Neural cell (in vitro differentiated cells): ENCODE measurements around the gene NOPCHAP1. TPM values are rescaled to one million over a fixed set of nuclear protein-coding genes. Genes with fewer than 3 reads are reported as not detected.

Experiments
- H2AFZ ChIP-seq: fragments of 200-600, 300-800 bp; sonication (generic), shearing (Covaris generic); 2 replicates; pipeline ENCODE4 v1.6.0; 2014; ENCODE audit warnings: low read depth, mild to moderate bottlenecking, antibody characterized with exemption, low read length, moderate library complexity
- H3F3A ChIP-seq: fragments of 200-600 bp; shearing (Covaris generic); 2 replicates; pipeline ENCODE4 v1.6.1; 2016; ENCODE audit warnings: mild to moderate bottlenecking, moderate library complexity, mixed read lengths, antibody characterized with exemption, low read length; ENCODE audit not compliant: insufficient read depth, poor library complexity, severe bottlenecking
- H3K27ac ChIP-seq: fragments of 200-600, 300-800 bp; sonication (generic), shearing (Covaris generic); 2 replicates; pipeline ENCODE4 v1.5.1; 2014; ENCODE audit warnings: mild to moderate bottlenecking, low read length, moderate library complexity
- H3K27me3 ChIP-seq: fragments of 300-800, 200-600 bp; sonication (generic), shearing (Covaris generic); 2 replicates; pipeline ENCODE4 v1.6.0; 2014; ENCODE audit warnings: mild to moderate bottlenecking, low read depth, low read length, moderate library complexity; ENCODE audit not compliant: insufficient read depth
- H3K36me3 ChIP-seq: fragments of 300-800, 200-600 bp; sonication (generic), shearing (Covaris generic); 2 replicates; pipeline ENCODE4 v1.5.1; 2014; ENCODE audit warnings: mild to moderate bottlenecking, antibody characterized with exemption, low read length, moderate library complexity; ENCODE audit not compliant: insufficient read depth
- H3K4me2 ChIP-seq: fragments of 300-800, 200-600 bp; sonication (generic), shearing (Covaris generic); 2 replicates; pipeline ENCODE4 v1.6.0; 2014; ENCODE audit warnings: mild to moderate bottlenecking, low read length
- H3K4me3 ChIP-seq: fragments of 300-800, 200-600 bp; sonication (generic), shearing (Covaris generic); 2 replicates; pipeline ENCODE4 v1.5.1; 2014; ENCODE audit warnings: mild to moderate bottlenecking, low read length, moderate library complexity
- H3K79me2 ChIP-seq: fragments of 200-600 bp; shearing (Covaris generic); replicated peaks from 2 replicates; pipeline ENCODE4 v1.6.0; 2014; ENCODE audit warnings: mild to moderate bottlenecking, low read length, moderate library complexity; ENCODE audit not compliant: insufficient read depth
- H3K9ac ChIP-seq: fragments of 300-800, 200-600 bp; sonication (generic), shearing (Covaris generic); 2 replicates; pipeline ENCODE4 v1.6.1; 2016; ENCODE audit warnings: mild to moderate bottlenecking, low read length, mixed read lengths
- H3K9me2 ChIP-seq: fragments of 200-600 bp; shearing (Covaris generic); 2 replicates; pipeline ENCODE4 v1.6.1; 2016; ENCODE audit warnings: mild to moderate bottlenecking, low read length, mixed read lengths; ENCODE audit not compliant: insufficient read depth
- H3K9me3 ChIP-seq: fragments of 200-600, 300-800 bp; sonication (generic), shearing (Covaris generic); 2 replicates; pipeline ENCODE4 v1.6.1; 2016; ENCODE audit warnings: mild to moderate bottlenecking, mixed run types, low read length, moderate library complexity, mixed read lengths
- H4K20me1 ChIP-seq: fragments of 200-600 bp; shearing (Covaris generic); 2 replicates; pipeline ENCODE4 v1.6.1; 2016; ENCODE audit warnings: mild to moderate bottlenecking, mixed run types; ENCODE audit not compliant: insufficient read depth
- CTCF ChIP-seq: fragments of 450-650 bp; IDR thresholded peaks from 2 replicates; pipeline ENCODE4 v1.5.1; 2014; ENCODE audit warnings: antibody characterized with exemption, mild to moderate bottlenecking, moderate library complexity; ENCODE audit not compliant: poor library complexity, severe bottlenecking
- EP300 ChIP-seq: fragments of 450-650 bp; conservative IDR thresholded peaks from 2 replicates; pipeline ENCODE4 v1.6.1; 2014; ENCODE audit warnings: antibody characterized with exemption, mild to moderate bottlenecking, moderate library complexity; ENCODE audit not compliant: poor library complexity, severe bottlenecking
- EZH2 ChIP-seq: fragments of 200-600, 300-800 bp; shearing (Covaris generic), sonication (generic); IDR thresholded peaks from 2 replicates; pipeline ENCODE4 v1.6.1; 2014; ENCODE audit warnings: antibody characterized with exemption, low read length, borderline replicate concordance, mild to moderate bottlenecking; ENCODE audit not compliant: insufficient read depth, poor library complexity, severe bottlenecking
- MXI1 ChIP-seq: fragments of 450-650 bp; conservative IDR thresholded peaks from 2 replicates; pipeline ENCODE4 v1.6.1; 2014; ENCODE audit warnings: antibody characterized with exemption, mild to moderate bottlenecking; ENCODE audit not compliant: poor library complexity, severe bottlenecking
- POLR2AphosphoS5 ChIP-seq: IDR thresholded peaks from 2 replicates; pipeline ENCODE4 v1.6.1; 2012
- RAD21 ChIP-seq: fragments of 450-650 bp; conservative IDR thresholded peaks from 2 replicates; pipeline ENCODE4 v1.6.1; 2014; ENCODE audit warnings: antibody characterized with exemption, mild to moderate bottlenecking, moderate library complexity
- REST ChIP-seq: IDR thresholded peaks from 2 replicates; pipeline ENCODE4 v1.6.1; 2012; ENCODE audit warnings: borderline replicate concordance
- SMC3 ChIP-seq: fragments of 450-650 bp; conservative IDR thresholded peaks from 2 replicates; pipeline ENCODE4 v1.6.1; 2014; ENCODE audit warnings: antibody characterized with exemption, mild to moderate bottlenecking, moderate library complexity; ENCODE audit not compliant: poor library complexity
- TAF1 ChIP-seq: IDR thresholded peaks from 2 replicates; pipeline ENCODE4 v1.6.1; 2012; ENCODE audit warnings: low read depth
- polyA plus RNA-seq: library from polyadenylated mRNA; depleted of rRNA; stranded (reverse); fragments of >200 nt; gene quantifications from 2 replicates; pipeline ENCODE4 v1.2.3, GENCODE V29; 2014

The NOPCHAP1 gene
- polyA plus RNA-seq, 1 donor from 2014 or later, result 12.0 TPM

- no peaks in the 10 kb centered on the region for H3F3A ChIP-seq
- H3K9ac ChIP-seq, result no peak overlapping the region
- H3K9me3 ChIP-seq, result no peaks in the 10 kb centered on the region
- no peak overlapping the region for H2AFZ ChIP-seq
- TF ChIP-seq EP300 (no peak), TAF1 (no peak), POLR2AphosphoS5 (no peak), MXI1 (no peak), RAD21 (no peak), REST (no peak), EZH2 (no peak), SMC3 (no peak), CTCF (no peak)
- no peaks in the 10 kb centered on the region for H3K36me3 ChIP-seq
- no peaks in the 10 kb centered on the region for H3K27me3 ChIP-seq
- H3K9me2 ChIP-seq, result no peaks in the 10 kb centered on the region
- no peak overlapping the region for H3K4me3 ChIP-seq
- H3K4me2 ChIP-seq, result no peak overlapping the region
- H3K79me2 ChIP-seq, result no peaks in the 10 kb centered on the region
- H4K20me1 ChIP-seq, result no peaks in the 10 kb centered on the region
- H3K27ac ChIP-seq, result no peak overlapping the region
Observed at GRCh38 chr12:104973250-104973649, 12.9 kb upstream of the NOPCHAP1 start.

GRCh38 chr12:104974626-104975290, 11.4 kb upstream of the NOPCHAP1 start:
- Histone ChIP-seq H3K79me2 (no peaks in the 10 kb centered on the region), H2AFZ (no peak overlapping the region), H3K4me2 (no peak overlapping the region), H3K27ac (no peak overlapping the region), H3K9me2 (no peaks in the 10 kb centered on the region), H3K9ac (no peak overlapping the region), H3K9me3 (no peaks in the 10 kb centered on the region), H3K36me3 (no peaks in the 10 kb centered on the region), H4K20me1 (no peaks in the 10 kb centered on the region), H3F3A (no peaks in the 10 kb centered on the region), H3K4me3 (no peak overlapping the region), H3K27me3 (no peaks in the 10 kb centered on the region)
- no peak for TF ChIP-seq POLR2AphosphoS5
- no peak for TF ChIP-seq MXI1
- no peak for TF ChIP-seq REST
- no peak for TF ChIP-seq SMC3
- no peak for TF ChIP-seq EP300
- TF ChIP-seq CTCF, result no peak
- no peak for TF ChIP-seq RAD21
- no peak for TF ChIP-seq TAF1
- TF ChIP-seq EZH2, result no peak
